Ovary (tissue), 3 donors: Measurements from ENCODE around the gene XAGE3.
"Not testable (repeated sequence)": the region's sequence is repeated elsewhere in the genome, so short reads cannot be mapped to it uniquely, and the experiment has no call there.

Experiments used
- EP300 ChIP-seq: sonication (generic); formaldehyde crosslinking; IDR thresholded peaks from one replicate; pipeline ENCODE4 v1.6.1; 2017; ENCODE audit warnings: antibody characterized with exemption
- TF ChIP-seq, protein P1 (sequence below), 3 donors: fragments of 450-650 bp in 2 of 3; fragments of 200-600 bp in 1 of 3; IDR thresholded peaks; one replicate each; pipeline versions ENCODE4 v1.5.1 to v1.8.0; 2016 to 2022; ENCODE audit warnings: antibody characterized with exemption in 3 of 3, mild to moderate bottlenecking in 1 of 3
- donor health status: DM: no; HTN: no; CAD: no.

GRCh38 chrX:52875436-52875835, 7.6 kb upstream of the XAGE3 start:
- TF ChIP-seq, protein P1, sequence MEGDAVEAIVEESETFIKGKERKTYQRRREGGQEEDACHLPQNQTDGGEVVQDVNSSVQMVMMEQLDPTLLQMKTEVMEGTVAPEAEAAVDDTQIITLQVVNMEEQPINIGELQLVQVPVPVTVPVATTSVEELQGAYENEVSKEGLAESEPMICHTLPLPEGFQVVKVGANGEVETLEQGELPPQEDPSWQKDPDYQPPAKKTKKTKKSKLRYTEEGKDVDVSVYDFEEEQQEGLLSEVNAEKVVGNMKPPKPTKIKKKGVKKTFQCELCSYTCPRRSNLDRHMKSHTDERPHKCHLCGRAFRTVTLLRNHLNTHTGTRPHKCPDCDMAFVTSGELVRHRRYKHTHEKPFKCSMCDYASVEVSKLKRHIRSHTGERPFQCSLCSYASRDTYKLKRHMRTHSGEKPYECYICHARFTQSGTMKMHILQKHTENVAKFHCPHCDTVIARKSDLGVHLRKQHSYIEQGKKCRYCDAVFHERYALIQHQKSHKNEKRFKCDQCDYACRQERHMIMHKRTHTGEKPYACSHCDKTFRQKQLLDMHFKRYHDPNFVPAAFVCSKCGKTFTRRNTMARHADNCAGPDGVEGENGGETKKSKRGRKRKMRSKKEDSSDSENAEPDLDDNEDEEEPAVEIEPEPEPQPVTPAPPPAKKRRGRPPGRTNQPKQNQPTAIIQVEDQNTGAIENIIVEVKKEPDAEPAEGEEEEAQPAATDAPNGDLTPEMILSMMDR (IDR thresholded peaks at IDR 0.05): not testable (repeated sequence)
- TF ChIP-seq EP300: not testable (repeated sequence)
